Stimulated activated CD8-positive, alpha-beta memory T cell treated with anti-CD3 and anti-CD28 coated beads, Interleukin-4, amount 100 ng/mL, for 1 hour (primary cell): Measurements from ENCODE around the gene GZF1.

Experiments used
- DNase-seq, 2 donors: peaks; one replicate each; pipeline ENCODE4 v3.0.0-alpha.2; 2020; ENCODE audit warnings: low read depth in 2 of 2, low spot score in 1 of 2

The GZF1 gene

GRCh38 chr20:23361476-23362391 lies at the start of gene GZF1:
GZF1 (plus strand) TSS chr20:23362182; CDS start chr20:23364384, 2,202 bp downstream.
- DNase-seq: peak; percentile 93 to 96

GRCh38 chr20:23313271-23313670 lies 48.7 kb upstream of the GZF1 start:
- DNase-seq: no peak

GRCh38 chr20:23314699-23315098 lies 47.3 kb upstream of the GZF1 start:
- DNase-seq: no peak

GRCh38 chr20:23315099-23315498 lies 46.9 kb upstream of the GZF1 start:
- no peak for DNase-seq

- DNase-seq: no peak
These were observed 45.4 kb upstream of the GZF1 start for GRCh38 chr20:23316626-23317025.

- no peak for DNase-seq
These were observed 44.9 kb upstream of the GZF1 start for GRCh38 chr20:23317081-23317480.

- DNase-seq: no peak
These were observed 43.6 kb upstream of the GZF1 start for GRCh38 chr20:23318347-23318746.

- DNase-seq: no peak
These were observed 41.7 kb upstream of the GZF1 start for GRCh38 chr20:23320317-23320716.

- no peak for DNase-seq
These were observed 36.9 kb upstream of the GZF1 start for GRCh38 chr20:23325107-23325506.

- no peak for DNase-seq
These were observed 35.2 kb upstream of the GZF1 start for GRCh38 chr20:23326774-23327173.

- DNase-seq: no peak
These were observed 34.2 kb upstream of the GZF1 start for GRCh38 chr20:23327617-23328333.

GRCh38 chr20:23331450-23332350 lies 30.3 kb upstream of the GZF1 start:
- DNase-seq: no peak

- no peak for DNase-seq
These were observed 29.5 kb upstream of the GZF1 start for GRCh38 chr20:23332467-23332866.

- no peak for DNase-seq
These were observed 27.9 kb upstream of the GZF1 start for GRCh38 chr20:23334111-23334510.

- DNase-seq: no peak
These were observed 26.5 kb upstream of the GZF1 start for GRCh38 chr20:23335521-23335920.

GRCh38 chr20:23336476-23336875 lies 25.5 kb upstream of the GZF1 start:
- no peak for DNase-seq

- no peak for DNase-seq
These were observed 24.7 kb upstream of the GZF1 start for GRCh38 chr20:23337312-23337711.

GRCh38 chr20:23339986-23340385 lies 22.0 kb upstream of the GZF1 start:
- DNase-seq: no peak

- no peak for DNase-seq
These were observed 21.5 kb upstream of the GZF1 start for GRCh38 chr20:23340524-23340923.

- DNase-seq: no peak
These were observed 20.9 kb upstream of the GZF1 start for GRCh38 chr20:23341073-23341472.

- DNase-seq: no peak
These were observed 18.4 kb upstream of the GZF1 start for GRCh38 chr20:23343590-23343989.
